Measurements from ENCODE around the gene KRT40. TPM values are rescaled to one million over a fixed set of nuclear protein-coding genes. Genes with fewer than 3 reads are reported as not detected.

Gene KRT40
- total RNA-seq (not detected), polyA plus RNA-seq (not detected)
- long read RNA-seq, donor 1, result 0 reads
- long read RNA-seq, donor 2, result 0 reads
- long read RNA-seq, donor 3, result 0 reads

- Histone ChIP-seq H3K36me3 (no peaks in the 10 kb centered on the region), H3K27ac (no peak within 1 kb of the TSS), H3K4me3 (no peak within 1 kb of the TSS), H3K4me1 (ENCODE audit: insufficient read depth) (peaks cover 2% of the 10 kb centered on the region), H3K27me3 (no peaks in the 10 kb centered on the region), H3K9me3 (no peaks in the 10 kb centered on the region)
- TF ChIP-seq POLR2A (IDR thresholded peaks at IDR 0.05), result no peak
- no peak for DNase-seq
- 35 to 60% (median 46%) methylated on average over 3 of the region's 3 CpGs for WGBS, 3 donors
- intact Hi-C loops (cut with DNase I), result no loop called here
Measured at GRCh38 chr17:40984226-40984625, at the start of gene KRT40. TSS of gene KRT40 (minus strand) at chr17:40984326. CDS start at chr17:40984273, 53 bp downstream.

GRCh38 chr17:41029633-41030245, 45.6 kb upstream of the KRT40 start, which contains the start of gene KRTAP1-4:
TSS of gene KRTAP1-4 (minus strand) at chr17:41030195. CDS start at chr17:41030078, 117 bp downstream.
- Histone ChIP-seq H3K27me3 (no peaks in the 10 kb centered on the region), H3K9me3 (no peaks in the 10 kb centered on the region), H3K27ac (no peak within 1 kb of the TSS), H3K4me3 (no peak within 1 kb of the TSS), H3K36me3 (no peaks in the 10 kb centered on the region), H3K4me1 (ENCODE audit: insufficient read depth) (peaks cover 2% of the 10 kb centered on the region)
- no peak for DNase-seq
- 77 to 88% (median 88%) methylated on average over 12 of the region's 12 CpGs for WGBS, 3 donors
- intact Hi-C loops (cut with DNase I), result no loop called here
- TF ChIP-seq EP300 (IDR thresholded peaks at IDR 0.05), result no peak
- TF ChIP-seq POLR2A (IDR thresholded peaks at IDR 0.05), result no peak
- no peak for TF ChIP-seq CTCF (IDR thresholded peaks at IDR 0.05)

GRCh38 chr17:41026715-41027471, 42.8 kb upstream of the KRT40 start, which contains the start of gene KRTAP1-5:
TSS of gene KRTAP1-5 (minus strand) at chr17:41027208. CDS start at chr17:41027155, 53 bp downstream.
- no peaks in the 10 kb centered on the region for H3K9me3 ChIP-seq
- H3K27ac ChIP-seq, result no peak within 1 kb of the TSS
- H3K4me3 ChIP-seq, result no peak within 1 kb of the TSS
- H3K4me1 ChIP-seq (ENCODE audit: insufficient read depth), result peaks cover 2% of the 10 kb centered on the region
- 54 to 61% (median 55%) methylated on average over 9 of the region's 9 CpGs for WGBS, 3 donors
- no peaks in the 10 kb centered on the region for H3K36me3 ChIP-seq
- no peaks in the 10 kb centered on the region for H3K27me3 ChIP-seq
- no peak for DNase-seq
- intact Hi-C loops (cut with DNase I), result no loop called here
- TF ChIP-seq POLR2A (IDR thresholded peaks at IDR 0.05) (no peak), CTCF (IDR thresholded peaks at IDR 0.05) (no peak)

- intact Hi-C loops (cut with DNase I), result no loop called here
- Histone ChIP-seq H3K4me1 (ENCODE audit: insufficient read depth) (peaks cover 2% of the 10 kb centered on the region), H3K27ac (no peak overlapping the region), H3K27me3 (no peaks in the 10 kb centered on the region), H3K4me3 (no peak overlapping the region), H3K9me3 (no peaks in the 10 kb centered on the region), H3K36me3 (no peaks in the 10 kb centered on the region)
- DNase-seq, result no peak
- TF ChIP-seq POLR2A (IDR thresholded peaks at IDR 0.05) (no peak), CTCF (IDR thresholded peaks at IDR 0.05) (no peak), EP300 (IDR thresholded peaks at IDR 0.05) (no peak)
- WGBS, 3 donors, result 79 to 80% (median 80%) methylated on average over 3 of the region's 3 CpGs
Measured at GRCh38 chr17:41024697-41025096, 40.6 kb upstream of the KRT40 start.

- TF ChIP-seq EP300 (IDR thresholded peaks at IDR 0.05) (no peak), POLR2A (IDR thresholded peaks at IDR 0.05) (no peak), CTCF (IDR thresholded peaks at IDR 0.05) (no peak)
- Histone ChIP-seq H3K4me1 (ENCODE audit: insufficient read depth) (no peaks in the 10 kb centered on the region), H3K4me3 (no peak overlapping the region), H3K27me3 (no peaks in the 10 kb centered on the region), H3K27ac (no peak overlapping the region), H3K9me3 (no peaks in the 10 kb centered on the region), H3K36me3 (no peaks in the 10 kb centered on the region)
- intact Hi-C loops (cut with DNase I), result no loop called here
- DNase-seq, result no peak
Measured at GRCh38 chr17:41020336-41020735, 36.2 kb upstream of the KRT40 start.
